Transverse colon (tissue), 4 donors: ENCODE results near the gene NUP85. TPM values are rescaled to one million over a fixed set of nuclear protein-coding genes. Genes with fewer than 3 reads are reported as not detected.

Experiments used
- DNase-seq: peaks from one replicate; pipeline ENCODE4 v3.0.0-alpha.2; 2019
- H3K27ac ChIP-seq, 4 donors: fragments of 200-600 bp; sonication (generic); 2 replicates each; pipeline ENCODE4 v1.5.1; 2016 to 2018; ENCODE audit warnings: inconsistent platforms in 4 of 4
- H3K27me3 ChIP-seq: fragments of 200-600 bp; sonication (generic); 2 replicates; pipeline ENCODE4 v1.5.1; 2017; ENCODE audit warnings: inconsistent platforms
- H3K36me3 ChIP-seq, 4 donors: fragments of 200-600 bp; sonication (generic); 2 replicates each; pipeline ENCODE4 v1.5.1; 2017 to 2019; ENCODE audit warnings: inconsistent platforms in 4 of 4
- H3K4me1 ChIP-seq, 4 donors: fragments of 200-600 bp; sonication (generic); 2 replicates each; pipeline ENCODE4 v1.5.1; 2017 to 2020; ENCODE audit warnings: inconsistent platforms in 4 of 4
- H3K4me3 ChIP-seq, 4 donors: fragments of 200-600 bp; sonication (generic); 1 replicate in 1 of 4; 2 replicates in 3 of 4; pipeline versions ENCODE4 v1.5.1 to v1.6.1; 2017 to 2019; ENCODE audit warnings: inconsistent platforms in 4 of 4
- H3K9me3 ChIP-seq, 2 donors: fragments of 200-600 bp; sonication (generic); 2 replicates each; pipeline ENCODE4 v1.5.1; 2017 to 2019; ENCODE audit warnings: inconsistent platforms in 2 of 2
- EP300 ChIP-seq: sonication (generic); formaldehyde crosslinking; IDR thresholded peaks from one replicate; pipeline ENCODE4 v1.6.1; 2017; ENCODE audit warnings: antibody characterized with exemption, low read depth
- POLR2A ChIP-seq: fragments of 450-650 bp; IDR thresholded peaks from one replicate; pipeline ENCODE4 v1.6.1; 2016; ENCODE audit warnings: antibody characterized with exemption, mild to moderate bottlenecking, moderate library complexity
- POLR2AphosphoS5 ChIP-seq, 3 donors: sonication (generic); formaldehyde crosslinking; IDR thresholded peaks; one replicate each; pipeline ENCODE4 v1.6.1; 2016; ENCODE audit warnings: antibody characterized with exemption in 3 of 3
- WGBS, 2 donors: methylation state at CpG; one replicate each; pipeline ENCODE4 v1.1.5; 2018; ENCODE audit warnings: low coverage in 1 of 2; 5-methylcytosine and 5-hydroxymethylcytosine counted together
- in situ Hi-C, 4 donors: fragments of 200-750 bp; cut with MboI; loops; one replicate each; pipeline versions ENCODE4 v1.15.0 to v1.15.1; 2017; ENCODE audit warnings: low sequenced_read_pairs in 3 of 4, low pct_ligation_motif_present in 1 of 4, low pct_unique_long_range_greater_than_20kb in 1 of 4
- intact Hi-C: fragments of 100-400 bp; cut with DNase I; formaldehyde crosslinking; loops from one replicate; pipeline ENCODE4 v1.15.1; 2023; ENCODE audit warnings: low total_unique reads
- total RNA-seq, 4 donors: library from RNA; depleted of rRNA; stranded (reverse); fragments of >200 nt; gene quantifications; one replicate each; pipeline ENCODE4 v1.1.0, GENCODE V29; 2016
- TF ChIP-seq, protein P1 (sequence below), 5 experiments: fragments of 200-600 bp in 3 of 5; fragments of 450-650 bp in 2 of 5; sonication (generic) in 3 of 5; IDR thresholded peaks; 1 replicate in 2 of 5; 2 replicates in 3 of 5; pipeline ENCODE4 v1.5.1; 2016 to 2017; ENCODE audit warnings: antibody characterized with exemption in 5 of 5, inconsistent platforms in 3 of 5, mild to moderate bottlenecking in 2 of 5, moderate library complexity in 1 of 5

NUP85 gene
- total RNA-seq, 4 donors from 2014 or later = 13.1 to 204 (median 31.8) TPM

DNA sequence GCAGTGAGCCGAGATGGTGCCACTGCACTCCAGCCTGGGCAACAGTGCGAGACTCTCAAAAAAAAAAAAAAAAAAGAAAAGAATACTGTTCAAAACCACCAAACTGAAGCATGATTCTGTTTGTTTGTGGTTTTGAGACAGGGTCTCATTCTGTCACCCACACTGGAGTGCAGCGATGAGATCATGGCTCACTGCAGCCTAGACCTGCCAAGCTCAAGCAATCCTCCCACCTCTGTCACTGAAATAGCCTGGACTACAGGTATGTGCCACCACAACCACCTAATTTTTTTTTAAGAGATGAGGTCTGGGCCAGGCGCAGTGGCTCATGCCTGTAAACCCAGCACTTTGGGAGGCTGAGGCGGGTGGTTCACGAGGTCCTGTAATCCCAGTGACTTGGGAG, 27.0 kb upstream of the NUP85 start:
- H3K27me3 ChIP-seq = no peaks in the 10 kb centered on the region
- peaks cover 0 to 49% (median 21%) of the 10 kb centered on the region in 4 donors for H3K36me3 ChIP-seq
- no peak overlapping the region for H3K4me3 ChIP-seq
- 89% methylated on average over 6 of the region's 6 CpGs; no CpG with 5 or more reads in 1 of the 2 donors for WGBS, 2 donors
- H3K9me3 ChIP-seq = no peaks in the 10 kb centered on the region
- no peak for TF ChIP-seq POLR2AphosphoS5 (IDR thresholded peaks at IDR 0.05)
- TF ChIP-seq POLR2A = no peak
- TF ChIP-seq, protein P1, sequence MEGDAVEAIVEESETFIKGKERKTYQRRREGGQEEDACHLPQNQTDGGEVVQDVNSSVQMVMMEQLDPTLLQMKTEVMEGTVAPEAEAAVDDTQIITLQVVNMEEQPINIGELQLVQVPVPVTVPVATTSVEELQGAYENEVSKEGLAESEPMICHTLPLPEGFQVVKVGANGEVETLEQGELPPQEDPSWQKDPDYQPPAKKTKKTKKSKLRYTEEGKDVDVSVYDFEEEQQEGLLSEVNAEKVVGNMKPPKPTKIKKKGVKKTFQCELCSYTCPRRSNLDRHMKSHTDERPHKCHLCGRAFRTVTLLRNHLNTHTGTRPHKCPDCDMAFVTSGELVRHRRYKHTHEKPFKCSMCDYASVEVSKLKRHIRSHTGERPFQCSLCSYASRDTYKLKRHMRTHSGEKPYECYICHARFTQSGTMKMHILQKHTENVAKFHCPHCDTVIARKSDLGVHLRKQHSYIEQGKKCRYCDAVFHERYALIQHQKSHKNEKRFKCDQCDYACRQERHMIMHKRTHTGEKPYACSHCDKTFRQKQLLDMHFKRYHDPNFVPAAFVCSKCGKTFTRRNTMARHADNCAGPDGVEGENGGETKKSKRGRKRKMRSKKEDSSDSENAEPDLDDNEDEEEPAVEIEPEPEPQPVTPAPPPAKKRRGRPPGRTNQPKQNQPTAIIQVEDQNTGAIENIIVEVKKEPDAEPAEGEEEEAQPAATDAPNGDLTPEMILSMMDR (IDR thresholded peaks at IDR 0.05) = no peak
- no peak for TF ChIP-seq EP300
- in situ Hi-C loops = loop anchor here in 3 of 4 donors (10.0 to 25.0 kb wide), 2 partner anchors 64 to 216 kb away; partner anchors contain the start of gene HID1 (in 1 of the 3)
- DNase-seq = no peak
- no peak overlapping the region for H3K27ac ChIP-seq
- intact Hi-C loops = no loop called here
- peaks cover 8 to 30% (median 11%) of the 10 kb centered on the region in 4 donors for H3K4me1 ChIP-seq

DNA sequence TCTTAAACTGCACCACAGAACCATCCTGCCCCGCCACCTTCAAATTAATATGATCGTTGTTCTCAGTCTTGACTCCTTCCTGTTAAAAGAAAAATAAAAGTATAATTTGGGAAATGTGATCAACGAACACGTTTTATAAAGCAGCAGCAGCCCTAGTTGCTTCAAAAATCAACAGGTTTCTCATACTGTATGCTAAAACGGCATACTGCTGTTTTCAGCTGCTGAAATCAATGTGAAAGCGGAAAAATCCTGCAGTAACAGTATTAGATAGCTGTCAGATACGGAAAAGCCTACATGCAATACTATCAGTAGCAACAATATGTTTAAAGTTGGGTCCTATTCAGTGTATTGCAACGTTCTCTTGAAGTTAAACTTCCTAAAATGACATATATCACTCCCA, 24.4 kb upstream of the NUP85 start:
- in situ Hi-C loops = loop anchor here in 1 of 4 donors (25.0 kb wide), 1 partner anchor 219 kb away; the partner anchor contains the start of gene HID1
- TF ChIP-seq POLR2AphosphoS5 (IDR thresholded peaks at IDR 0.05) (no peak), POLR2A (no peak), EP300 (no peak)
- TF ChIP-seq, protein P1 (IDR thresholded peaks at IDR 0.05) = no peak
- intact Hi-C loops = no loop called here
- Histone ChIP-seq H3K9me3 (no peaks in the 10 kb centered on the region), H3K36me3 (peaks cover 0 to 22% (median 5%) of the 10 kb centered on the region in 4 donors), H3K27ac (peak overlapping the region; percentile 99 to 100 (median 100)), H3K4me1 (peaks cover 8 to 33% (median 12%) of the 10 kb centered on the region in 4 donors), H3K27me3 (no peaks in the 10 kb centered on the region), H3K4me3 (peak overlapping the region; percentile 90 to 98 (median 95))
- WGBS, 2 donors = 10 to 13% methylated on average over 7 to 8 of the region's 8 CpGs
- no peak for DNase-seq

DNA sequence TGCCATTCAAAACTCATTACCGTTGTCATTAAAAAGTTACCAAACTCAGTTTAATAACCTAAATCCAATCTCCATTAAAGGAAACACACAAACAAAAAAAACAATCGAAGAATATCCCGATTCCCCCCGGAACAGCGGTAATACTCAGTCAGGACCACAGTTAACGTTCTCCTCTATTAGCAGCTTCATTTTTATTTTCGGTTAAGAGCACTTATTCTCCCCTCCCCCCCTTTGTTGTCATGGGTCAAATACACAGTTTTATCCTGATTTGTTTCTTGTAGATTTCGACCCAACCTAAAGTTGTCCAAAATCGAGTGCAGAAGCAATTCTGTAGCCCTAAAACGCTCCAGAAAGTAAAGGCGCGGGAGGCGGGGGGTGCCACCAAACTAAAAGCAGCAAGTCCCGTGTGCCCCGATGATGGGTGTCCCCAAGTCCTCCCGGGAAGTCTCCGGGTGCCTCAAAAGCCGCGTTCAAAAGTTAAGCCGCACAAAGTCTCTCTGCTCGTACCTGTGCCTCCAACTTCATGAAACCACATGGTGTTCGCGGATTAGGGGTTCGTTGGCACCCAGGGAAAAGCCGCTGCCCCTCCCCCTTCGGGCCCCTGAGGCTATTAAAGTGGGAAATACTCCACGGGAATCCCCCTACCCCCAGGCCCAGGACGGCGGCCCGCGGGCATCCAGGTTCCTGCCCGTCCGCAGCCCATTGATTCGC, 23.7 kb upstream of the NUP85 start:
- intact Hi-C loops (no loop called here), in situ Hi-C loops (loop anchor here in 1 of 4 donors (25.0 kb wide), 1 partner anchor 219 kb away; the partner anchor contains the start of gene HID1)
- H3K4me3 ChIP-seq = peak overlapping the region; percentile 90 to 98 (median 95)
- 0 to 1% methylated on average over 8 to 23 of the region's 34 CpGs for WGBS, 2 donors
- TF ChIP-seq POLR2A = no peak
- no peak for TF ChIP-seq EP300
- no peak for TF ChIP-seq POLR2AphosphoS5 (IDR thresholded peaks at IDR 0.05)
- TF ChIP-seq, protein P1 (IDR thresholded peaks at IDR 0.05) = no peak
- DNase-seq = peak; percentile 30
- no peaks in the 10 kb centered on the region for H3K9me3 ChIP-seq
- H3K27ac ChIP-seq = peak overlapping the region; percentile 99 to 100 (median 100)
- peaks cover 0 to 19% (median 2%) of the 10 kb centered on the region in 4 donors for H3K36me3 ChIP-seq
- H3K4me1 ChIP-seq = peaks cover 8 to 33% (median 12%) of the 10 kb centered on the region in 4 donors
- H3K27me3 ChIP-seq = no peaks in the 10 kb centered on the region

DNA sequence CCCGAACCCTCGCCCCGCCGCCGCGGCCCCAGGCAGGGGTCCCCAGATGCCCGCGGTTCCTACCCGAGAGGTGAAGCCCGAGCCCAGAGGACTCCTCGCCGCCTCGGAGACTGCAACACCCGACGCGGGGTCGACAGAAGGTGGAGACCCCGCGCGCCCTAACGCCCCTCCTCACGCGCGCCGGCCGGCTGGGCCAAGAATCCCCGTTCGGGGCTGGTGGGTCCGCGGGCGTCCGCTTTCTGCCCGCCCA, 23.2 kb upstream of the NUP85 start:
- Histone ChIP-seq H3K4me3 (peak overlapping the region; percentile 90 to 98 (median 95)), H3K27me3 (no peaks in the 10 kb centered on the region), H3K36me3 (peaks cover 0 to 15% (median 0%) of the 10 kb centered on the region in 4 donors), H3K27ac (peak overlapping the region; percentile 99 to 100 (median 100)), H3K4me1 (peaks cover 8 to 33% (median 12%) of the 10 kb centered on the region in 4 donors), H3K9me3 (no peaks in the 10 kb centered on the region)
- no peak for DNase-seq
- intact Hi-C loops (no loop called here), in situ Hi-C loops (loop anchor here in 1 of 4 donors (25.0 kb wide), 1 partner anchor 220 kb away; the partner anchor contains the start of gene HID1)
- WGBS, 2 donors = 0% methylated on average over 32 of the region's 33 CpGs; no CpG with 5 or more reads in 1 of the 2 donors
- TF ChIP-seq POLR2A (no peak), POLR2AphosphoS5 (IDR thresholded peaks at IDR 0.05) (no peak)
- TF ChIP-seq, protein P1 (IDR thresholded peaks at IDR 0.05) = peak in 2 of 5 experiments; percentile 34 to 61
